HFFc6 (cell line): ENCODE data around the gene MT4. TPM values are rescaled to one million over a fixed set of nuclear protein-coding genes. Genes with fewer than 3 reads are reported as not detected.

ENCODE experiments used
- DNase-seq: peaks from one replicate; pipeline ENCODE4 v3.0.0-alpha.2; 2018
- H3K27ac Mint-ChIP-seq: 2 replicates; pipeline ENCODE4 v1.8.0; 2020; ENCODE audit warnings: mild to moderate bottlenecking, mixed read lengths
- H3K27me3 Mint-ChIP-seq: 2 replicates; pipeline ENCODE4 v1.8.0; 2021; ENCODE audit warnings: mild to moderate bottlenecking, moderate library complexity, mixed read lengths; ENCODE audit not compliant: insufficient read depth
- H3K36me3 Mint-ChIP-seq: 2 replicates; pipeline ENCODE4 v1.8.0; 2021; ENCODE audit warnings: low read depth, mixed read lengths
- H3K4me1 Mint-ChIP-seq: 2 replicates; pipeline ENCODE4 v1.8.0; 2020; ENCODE audit warnings: low read depth, mixed read lengths
- H3K4me3 Mint-ChIP-seq: 2 replicates; pipeline ENCODE4 v1.8.0; 2020; ENCODE audit warnings: mild to moderate bottlenecking, moderate library complexity, mixed read lengths
- H3K9me3 Mint-ChIP-seq: 2 replicates; pipeline ENCODE4 v1.8.0; 2020; ENCODE audit warnings: mild to moderate bottlenecking, mixed read lengths
- total RNA-seq, 6 experiments: library from RNA; stranded (reverse); fragmentation: NEBNext Ultra II Directional; extraction: Animal tissue kit (Norgen Biotek cat#: 25700); gene quantifications; 2 replicates in 1 of 6; 3 replicates in 5 of 6; pipeline ENCODE4 v1.2.3, GENCODE V29; 2021
- TF ChIP-seq, protein P1 (sequence below): fragments of 200-600 bp; sonication (generic); IDR thresholded peaks from 2 replicates; pipeline ENCODE4 v1.5.0; 2021; ENCODE audit warnings: antibody characterized with exemption, mild to moderate bottlenecking

Gene MT4
- total RNA-seq, 6 experiments from 2014 or later = not detected

DNA sequence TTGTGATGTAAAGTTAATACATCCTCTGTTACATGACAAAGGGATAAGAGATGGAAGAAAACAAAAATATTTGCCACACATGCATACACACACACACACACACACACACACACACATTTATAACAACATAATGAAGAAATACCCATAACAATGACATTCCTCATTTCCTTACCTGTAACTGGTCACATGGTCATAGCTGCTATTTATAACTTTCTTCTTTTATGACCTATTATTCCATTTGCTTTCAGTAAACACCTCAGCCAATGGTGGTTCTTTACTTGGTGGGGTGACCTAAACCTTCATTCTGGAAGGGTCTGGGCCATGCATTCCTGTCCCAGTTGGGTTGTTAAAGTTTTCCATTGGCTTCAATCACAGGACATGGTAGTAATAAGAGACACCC is 48.8 kb downstream of the MT4 start:
- Mint-ChIP-seq H3K27me3 (no peaks in the 10 kb centered on the region; the same call in none of the 2 replicates), H3K4me3 (no peak overlapping the region), H3K36me3 (peaks cover 9% of the 10 kb centered on the region; the same call in 1 of the 2 replicates), H3K4me1 (peaks cover 71% of the 10 kb centered on the region), H3K9me3 (no peaks in the 10 kb centered on the region), H3K27ac (peak overlapping the region; percentile 87)
- TF ChIP-seq, protein P1, sequence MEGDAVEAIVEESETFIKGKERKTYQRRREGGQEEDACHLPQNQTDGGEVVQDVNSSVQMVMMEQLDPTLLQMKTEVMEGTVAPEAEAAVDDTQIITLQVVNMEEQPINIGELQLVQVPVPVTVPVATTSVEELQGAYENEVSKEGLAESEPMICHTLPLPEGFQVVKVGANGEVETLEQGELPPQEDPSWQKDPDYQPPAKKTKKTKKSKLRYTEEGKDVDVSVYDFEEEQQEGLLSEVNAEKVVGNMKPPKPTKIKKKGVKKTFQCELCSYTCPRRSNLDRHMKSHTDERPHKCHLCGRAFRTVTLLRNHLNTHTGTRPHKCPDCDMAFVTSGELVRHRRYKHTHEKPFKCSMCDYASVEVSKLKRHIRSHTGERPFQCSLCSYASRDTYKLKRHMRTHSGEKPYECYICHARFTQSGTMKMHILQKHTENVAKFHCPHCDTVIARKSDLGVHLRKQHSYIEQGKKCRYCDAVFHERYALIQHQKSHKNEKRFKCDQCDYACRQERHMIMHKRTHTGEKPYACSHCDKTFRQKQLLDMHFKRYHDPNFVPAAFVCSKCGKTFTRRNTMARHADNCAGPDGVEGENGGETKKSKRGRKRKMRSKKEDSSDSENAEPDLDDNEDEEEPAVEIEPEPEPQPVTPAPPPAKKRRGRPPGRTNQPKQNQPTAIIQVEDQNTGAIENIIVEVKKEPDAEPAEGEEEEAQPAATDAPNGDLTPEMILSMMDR = no peak
- no peak for DNase-seq

DNA sequence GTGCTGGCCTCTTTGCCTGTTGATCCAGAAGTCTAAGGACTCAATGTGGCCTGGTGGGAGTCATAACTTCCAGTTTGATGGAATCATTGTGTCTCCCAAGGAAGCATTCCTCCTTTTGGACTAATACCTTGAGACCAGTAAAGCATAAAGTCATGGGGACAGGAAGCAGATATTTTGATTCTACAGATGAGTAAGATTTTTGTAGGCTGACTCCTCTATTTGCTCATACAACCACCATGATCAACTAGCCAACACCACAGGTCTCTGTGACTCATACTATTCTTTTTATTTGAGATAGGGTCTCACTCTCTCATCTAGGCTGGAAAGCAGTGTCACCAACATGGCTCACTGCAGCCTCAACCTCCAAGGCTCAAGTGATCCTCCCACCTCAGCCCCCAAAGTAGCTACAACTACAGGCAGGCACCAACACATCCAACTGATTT is 49.7 kb downstream of the MT4 start:
- Mint-ChIP-seq H3K4me3 (peak overlapping the region; percentile 20; the same call in 1 of the 2 replicates), H3K36me3 (peaks cover under 1% of the 10 kb centered on the region; the same call in 1 of the 2 replicates), H3K27me3 (no peaks in the 10 kb centered on the region; the same call in none of the 2 replicates), H3K4me1 (peaks cover 71% of the 10 kb centered on the region), H3K27ac (peak overlapping the region; percentile 87), H3K9me3 (no peaks in the 10 kb centered on the region)
- TF ChIP-seq, protein P1 = no peak
- peak; percentile 60 for DNase-seq

DNA sequence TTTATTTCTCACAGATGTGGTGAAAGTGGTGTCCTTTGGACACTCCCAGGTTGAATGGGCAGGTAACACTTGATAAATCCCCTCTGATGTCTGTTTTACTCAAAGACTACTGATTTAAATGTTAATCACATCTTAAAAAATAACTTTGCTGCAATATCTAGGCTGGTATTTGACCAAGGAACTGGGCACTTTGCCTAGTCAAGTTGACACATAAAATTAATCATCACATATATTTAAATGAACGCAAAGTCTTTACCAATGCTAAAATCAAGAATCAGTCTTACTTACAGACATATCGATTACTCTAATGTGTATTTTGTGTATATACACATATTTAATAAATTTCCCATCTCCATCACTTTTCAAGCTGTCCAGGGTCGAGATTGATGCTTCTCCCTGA is 50.5 kb downstream of the MT4 start:
- H3K27me3 Mint-ChIP-seq = no peaks in the 10 kb centered on the region; the same call in none of the 2 replicates
- TF ChIP-seq, protein P1 = no peak
- no peaks in the 10 kb centered on the region for H3K36me3 Mint-ChIP-seq
- peak overlapping the region; percentile 87 for H3K27ac Mint-ChIP-seq
- no peak overlapping the region for H3K4me3 Mint-ChIP-seq
- H3K9me3 Mint-ChIP-seq = no peaks in the 10 kb centered on the region
- no peak for DNase-seq
- H3K4me1 Mint-ChIP-seq = peaks cover 65% of the 10 kb centered on the region

DNA sequence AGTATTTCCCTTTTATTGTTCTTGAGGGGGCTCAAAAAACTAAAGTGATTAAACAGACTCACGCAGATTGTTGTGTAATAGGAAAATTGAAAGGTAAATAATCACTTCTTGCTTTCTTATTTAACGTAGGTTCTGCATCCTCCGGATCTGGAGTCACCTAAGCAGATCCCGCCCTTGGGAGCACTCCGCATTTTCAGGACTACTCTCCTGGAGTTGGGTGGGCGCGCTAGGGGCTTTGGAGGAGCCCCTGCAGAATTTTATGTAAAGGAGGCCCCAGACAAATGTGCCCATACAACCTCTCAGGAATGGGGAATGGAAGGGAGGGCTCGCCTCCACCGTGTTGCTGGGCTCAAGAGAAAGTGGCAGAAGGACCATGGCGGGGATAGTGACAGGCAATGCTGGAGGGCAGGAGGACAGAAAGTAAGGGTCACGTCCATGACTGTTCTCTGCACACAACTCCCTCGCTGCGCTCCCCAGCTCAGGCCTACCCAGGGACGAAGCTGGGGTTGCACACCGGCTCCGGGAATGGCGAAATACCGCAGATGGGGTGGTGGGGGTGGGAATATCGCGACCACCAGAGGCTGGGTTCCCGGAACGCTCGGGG is 51.8 kb downstream of the MT4 start:
- H3K4me3 Mint-ChIP-seq = no peak overlapping the region
- H3K27me3 Mint-ChIP-seq = no peaks in the 10 kb centered on the region; the same call in none of the 2 replicates
- H3K9me3 Mint-ChIP-seq = no peaks in the 10 kb centered on the region
- no peak overlapping the region for H3K27ac Mint-ChIP-seq
- DNase-seq = no peak
- TF ChIP-seq, protein P1 = no peak
- peaks cover 52% of the 10 kb centered on the region for H3K4me1 Mint-ChIP-seq
- no peaks in the 10 kb centered on the region for H3K36me3 Mint-ChIP-seq

DNA sequence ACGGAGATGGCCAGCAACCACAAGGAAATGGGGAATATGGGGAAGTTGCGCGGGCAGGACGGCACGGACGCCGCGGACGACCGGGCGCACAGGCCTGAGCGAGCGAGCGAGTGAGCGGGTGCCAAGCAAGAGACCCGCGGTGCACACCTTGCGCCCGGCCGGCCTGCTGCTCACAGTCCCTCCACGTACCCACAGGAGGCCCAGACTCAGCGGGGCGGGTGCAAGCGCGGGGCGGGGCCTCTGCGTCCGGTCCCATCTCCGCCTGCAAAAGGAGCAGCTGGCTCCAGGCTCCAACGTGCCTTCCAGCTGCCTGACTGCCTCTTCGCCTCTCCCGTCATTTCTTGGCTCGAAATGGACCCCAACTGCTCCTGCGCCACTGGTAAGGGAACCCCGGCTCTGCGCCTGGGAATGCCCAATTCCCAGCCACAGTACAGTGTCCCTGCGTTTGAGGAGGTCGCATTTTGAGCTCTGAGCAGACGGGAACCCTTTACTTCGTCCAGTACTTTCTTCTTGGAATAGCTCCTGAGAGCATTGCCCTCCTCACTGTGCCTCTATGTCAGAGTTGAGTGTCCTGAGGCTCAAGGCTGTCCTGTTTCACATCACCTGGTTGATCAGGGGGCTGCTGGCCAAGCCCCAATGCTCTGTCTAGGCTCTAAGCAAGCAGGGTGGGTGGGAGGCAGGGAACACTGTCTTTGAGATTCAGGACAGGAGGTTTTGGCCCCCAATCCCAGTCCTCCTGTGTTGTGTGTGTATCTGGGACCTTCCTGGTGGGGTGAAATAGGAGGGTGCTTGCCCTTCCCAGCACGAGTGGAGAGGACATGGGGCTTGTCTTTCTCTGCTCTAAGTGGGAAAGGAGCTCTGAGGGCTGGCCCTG is 52.6 kb downstream of the MT4 start:
- TF ChIP-seq, protein P1 = no peak
- Mint-ChIP-seq H3K4me1 (peaks cover 47% of the 10 kb centered on the region), H3K4me3 (peak overlapping the region; percentile 83), H3K27me3 (no peaks in the 10 kb centered on the region; the same call in none of the 2 replicates), H3K27ac (no peak overlapping the region; the same call in 1 of the 2 replicates), H3K9me3 (no peaks in the 10 kb centered on the region), H3K36me3 (no peaks in the 10 kb centered on the region)
- DNase-seq = no peak
